SHP77 treated with DMSO at 0.1 percent for 48 hours (cell line): ENCODE measurements around the gene EPB41L2.
"Not testable (repeated sequence)": the region's sequence is repeated elsewhere in the genome, so short reads cannot be mapped to it uniquely, and the experiment has no call there.

Source experiments
- DNase-seq: peaks from one replicate; lab custom pipeline; 2025; lab: John Stamatoyannopoulos, UW

Gene EPB41L2

GRCh38 chr6:131003488-131004386 is 59.3 kb downstream of the EPB41L2 start:
- DNase-seq = no peak

GRCh38 chr6:131002661-131002980 is 60.4 kb downstream of the EPB41L2 start:
- DNase-seq = no peak

GRCh38 chr6:131001945-131002660 is 60.9 kb downstream of the EPB41L2 start:
- no peak for DNase-seq

GRCh38 chr6:131001111-131001736 is 61.8 kb downstream of the EPB41L2 start:
- DNase-seq = no peak

- DNase-seq = no peak
Measured at GRCh38 chr6:131000544-131000943, 62.5 kb downstream of the EPB41L2 start.

GRCh38 chr6:130997061-130997753 is 65.8 kb downstream of the EPB41L2 start:
- no peak for DNase-seq

- DNase-seq = no peak
Measured at GRCh38 chr6:130996635-130997034, 66.4 kb downstream of the EPB41L2 start.

- DNase-seq = no peak
Measured at GRCh38 chr6:130995783-130996447, 67.1 kb downstream of the EPB41L2 start.

GRCh38 chr6:130994319-130995097 is 68.5 kb downstream of the EPB41L2 start:
- no peak for DNase-seq

- no peak for DNase-seq
Measured at GRCh38 chr6:130993292-130993765, 69.7 kb downstream of the EPB41L2 start.

GRCh38 chr6:130991422-130992137 is 71.5 kb downstream of the EPB41L2 start:
- no peak for DNase-seq

GRCh38 chr6:130987539-130987938 is 75.5 kb downstream of the EPB41L2 start:
- DNase-seq = not testable (repeated sequence)

- DNase-seq = no peak
Measured at GRCh38 chr6:130985115-130985514, 77.9 kb downstream of the EPB41L2 start.

- DNase-seq = no peak
Measured at GRCh38 chr6:130982941-130983456, 80.0 kb downstream of the EPB41L2 start.

- DNase-seq = no peak
Measured at GRCh38 chr6:130982135-130982534, 80.9 kb downstream of the EPB41L2 start.

GRCh38 chr6:130981409-130981808 is 81.6 kb downstream of the EPB41L2 start:
- no peak for DNase-seq

GRCh38 chr6:130980310-130981032 is 82.6 kb downstream of the EPB41L2 start:
- DNase-seq = no peak

- DNase-seq = no peak
Measured at GRCh38 chr6:130978660-130979396, 84.2 kb downstream of the EPB41L2 start.
